ENCODE results near the gene SERGEF. TPM values are rescaled to one million over a fixed set of nuclear protein-coding genes. Genes with fewer than 3 reads are reported as not detected.
A peak's percentile ranks its signal among the peaks of the same experiment; 100 is the strongest.

Gene SERGEF
- total and polyA plus RNA-seq, 7 donors, result 11.1 to 33.1 (median 26.0) TPM

- Histone ChIP-seq H3K9me3 (no peaks in the 10 kb centered on the region), H3K4me3 (no peak overlapping the region), H3K27ac (no peak overlapping the region), H3K27me3 (ENCODE audit: insufficient read depth in 3 of 3, low read length in 2 of 3) (peaks cover 0 to 24% (median 5%) of the 10 kb centered on the region in 3 donors), H3K4me1 (no peaks in the 10 kb centered on the region), H3K36me3 (ENCODE audit: insufficient read depth in 1 of 2, low read depth in 1 of 2) (no peaks in the 10 kb centered on the region)
- TF ChIP-seq CTCF (IDR thresholded peaks at IDR 0.05), result no peak
- intact Hi-C loops (cut with DNase I), result no loop called here
- peak in 1 of 2 donors; percentile 5 for DNase-seq
- 60 to 68% (median 65%) methylated on average over 5 of the region's 5 CpGs for WGBS, 3 donors
- no peak for ATAC-seq
Observed at GRCh38 chr11:17742019-17742418, 270.8 kb downstream of the SERGEF start.

GRCh38 chr11:17741487-17741886 is 271.4 kb downstream of the SERGEF start:
- H3K36me3 ChIP-seq (ENCODE audit: insufficient read depth in 1 of 2, low read depth in 1 of 2), result no peaks in the 10 kb centered on the region
- no peak for ATAC-seq
- H3K27me3 ChIP-seq (ENCODE audit: insufficient read depth in 3 of 3, low read length in 2 of 3), result peaks cover 0 to 29% (median 11%) of the 10 kb centered on the region in 3 donors
- H3K4me1 ChIP-seq, result no peaks in the 10 kb centered on the region
- no peak overlapping the region for H3K4me3 ChIP-seq
- TF ChIP-seq CTCF (IDR thresholded peaks at IDR 0.05), result no peak
- 94 to 97% (median 95%) methylated on average over 10 of the region's 10 CpGs for WGBS, 3 donors
- H3K27ac ChIP-seq, result no peak overlapping the region
- intact Hi-C loops (cut with DNase I), result no loop called here
- H3K9me3 ChIP-seq, result no peaks in the 10 kb centered on the region
- DNase-seq, result peak in 1 of 2 donors; percentile 32

GRCh38 chr11:17740649-17741235 is 272.1 kb downstream of the SERGEF start:
- Histone ChIP-seq H3K27ac (no peak overlapping the region), H3K36me3 (ENCODE audit: insufficient read depth in 1 of 2, low read depth in 1 of 2) (no peaks in the 10 kb centered on the region), H3K27me3 (ENCODE audit: insufficient read depth in 3 of 3, low read length in 2 of 3) (peaks cover 0 to 37% (median 17%) of the 10 kb centered on the region in 3 donors), H3K4me3 (no peak overlapping the region), H3K9me3 (no peaks in the 10 kb centered on the region), H3K4me1 (no peaks in the 10 kb centered on the region)
- DNase-seq (peak in 1 of 2 donors; percentile 32), ATAC-seq (no peak)
- intact Hi-C loops (cut with DNase I), result no loop called here
- no peak for TF ChIP-seq CTCF (IDR thresholded peaks at IDR 0.05)
- WGBS, 3 donors, result 73 to 78% (median 76%) methylated on average over 7 of the region's 7 CpGs

- 66 to 81% (median 74%) methylated on average over 6 of the region's 6 CpGs for WGBS, 3 donors
- DNase-seq (peak in 1 of 2 donors; percentile 6), ATAC-seq (no peak)
- intact Hi-C loops (cut with DNase I), result no loop called here
- Histone ChIP-seq H3K4me3 (no peak overlapping the region), H3K9me3 (no peaks in the 10 kb centered on the region), H3K36me3 (ENCODE audit: insufficient read depth in 1 of 2, low read depth in 1 of 2) (no peaks in the 10 kb centered on the region), H3K27ac (no peak overlapping the region), H3K4me1 (peaks cover 4% of the 10 kb centered on the region), H3K27me3 (ENCODE audit: insufficient read depth in 3 of 3, low read length in 2 of 3) (peaks cover 0 to 38% (median 23%) of the 10 kb centered on the region in 3 donors)
- TF ChIP-seq CTCF (IDR thresholded peaks at IDR 0.05), result no peak
Observed at GRCh38 chr11:17739945-17740338, 272.9 kb downstream of the SERGEF start.
